Endothelial cell (in vitro differentiated cells): ENCODE data around the gene LIN28B. TPM values are rescaled to one million over a fixed set of nuclear protein-coding genes. Genes with fewer than 3 reads are reported as not detected.

Experiments used
- DNase-seq: peaks from one replicate; pipeline ENCODE4 v3.0.0; 2021; ENCODE audit warnings: low spot score
- H3K27ac Mint-ChIP-seq: one replicate; pipeline ENCODE4 v1.8.0; 2021; ENCODE audit warnings: mixed read lengths, inconsistent platforms; ENCODE audit not compliant: unreplicated experiment
- H3K27me3 Mint-ChIP-seq: one replicate; pipeline ENCODE4 v1.8.0; 2021; ENCODE audit warnings: mild to moderate bottlenecking, moderate library complexity, mixed read lengths, inconsistent platforms; ENCODE audit not compliant: unreplicated experiment
- H3K36me3 Mint-ChIP-seq: one replicate; pipeline ENCODE4 v1.8.0; 2021; ENCODE audit warnings: mild to moderate bottlenecking, low read depth, mixed read lengths, inconsistent platforms; ENCODE audit not compliant: unreplicated experiment
- H3K4me1 Mint-ChIP-seq: one replicate; pipeline ENCODE4 v1.8.0; 2021; ENCODE audit warnings: mild to moderate bottlenecking, mixed read lengths, inconsistent platforms; ENCODE audit not compliant: unreplicated experiment
- H3K4me3 Mint-ChIP-seq: one replicate; pipeline ENCODE4 v1.8.0; 2021; ENCODE audit warnings: mild to moderate bottlenecking, mixed read lengths, inconsistent platforms; ENCODE audit not compliant: unreplicated experiment
- H3K9me3 Mint-ChIP-seq: one replicate; pipeline ENCODE4 v1.8.0; 2021; ENCODE audit warnings: mixed read lengths, inconsistent platforms; ENCODE audit not compliant: unreplicated experiment
- total RNA-seq: library from RNA; stranded (reverse); fragmentation: NEBNext Ultra II Directional; extraction: Animal tissue kit (Norgen Biotek cat#: 25700); gene quantifications from one replicate; pipeline ENCODE4 v1.2.1, GENCODE V29; 2021; ENCODE audit not compliant: unreplicated experiment
- TF ChIP-seq, protein P1 (sequence below): fragments of 200-600 bp; sonication (generic); IDR thresholded peaks from one replicate; pipeline ENCODE4 v1.5.0; 2021; ENCODE audit warnings: antibody characterized with exemption; ENCODE audit not compliant: unreplicated experiment

The LIN28B gene
- total RNA-seq, 1 donor from 2014 or later = 36.9 TPM

DNA sequence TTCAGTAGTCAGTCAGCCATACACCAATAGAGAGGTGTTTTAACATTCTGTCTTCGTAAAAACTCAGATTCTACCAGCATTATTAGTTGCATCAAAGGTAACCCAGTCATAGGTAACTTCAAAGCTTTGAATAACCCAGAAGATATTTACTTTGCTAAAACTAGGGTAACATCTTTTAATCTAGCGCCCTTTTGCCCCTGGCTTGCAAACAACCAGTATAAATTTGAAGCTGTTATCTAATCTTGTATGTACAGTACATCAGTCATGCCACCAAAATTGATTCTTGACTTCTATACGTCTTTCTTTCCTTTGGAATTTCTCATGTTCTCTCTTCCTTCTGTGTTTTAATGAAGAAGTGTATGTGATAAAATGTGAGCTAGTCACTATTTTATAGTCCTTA, 109.3 kb downstream of the LIN28B start:
- no peaks in the 10 kb centered on the region for H3K9me3 Mint-ChIP-seq
- H3K36me3 Mint-ChIP-seq = no peaks in the 10 kb centered on the region
- H3K27me3 Mint-ChIP-seq = no peaks in the 10 kb centered on the region
- no peak overlapping the region for H3K27ac Mint-ChIP-seq
- TF ChIP-seq, protein P1, sequence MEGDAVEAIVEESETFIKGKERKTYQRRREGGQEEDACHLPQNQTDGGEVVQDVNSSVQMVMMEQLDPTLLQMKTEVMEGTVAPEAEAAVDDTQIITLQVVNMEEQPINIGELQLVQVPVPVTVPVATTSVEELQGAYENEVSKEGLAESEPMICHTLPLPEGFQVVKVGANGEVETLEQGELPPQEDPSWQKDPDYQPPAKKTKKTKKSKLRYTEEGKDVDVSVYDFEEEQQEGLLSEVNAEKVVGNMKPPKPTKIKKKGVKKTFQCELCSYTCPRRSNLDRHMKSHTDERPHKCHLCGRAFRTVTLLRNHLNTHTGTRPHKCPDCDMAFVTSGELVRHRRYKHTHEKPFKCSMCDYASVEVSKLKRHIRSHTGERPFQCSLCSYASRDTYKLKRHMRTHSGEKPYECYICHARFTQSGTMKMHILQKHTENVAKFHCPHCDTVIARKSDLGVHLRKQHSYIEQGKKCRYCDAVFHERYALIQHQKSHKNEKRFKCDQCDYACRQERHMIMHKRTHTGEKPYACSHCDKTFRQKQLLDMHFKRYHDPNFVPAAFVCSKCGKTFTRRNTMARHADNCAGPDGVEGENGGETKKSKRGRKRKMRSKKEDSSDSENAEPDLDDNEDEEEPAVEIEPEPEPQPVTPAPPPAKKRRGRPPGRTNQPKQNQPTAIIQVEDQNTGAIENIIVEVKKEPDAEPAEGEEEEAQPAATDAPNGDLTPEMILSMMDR = no peak
- peaks cover 2% of the 10 kb centered on the region for H3K4me1 Mint-ChIP-seq
- no peak for DNase-seq
- no peak overlapping the region for H3K4me3 Mint-ChIP-seq

- Mint-ChIP-seq H3K36me3 (no peaks in the 10 kb centered on the region), H3K9me3 (no peaks in the 10 kb centered on the region), H3K27ac (no peak overlapping the region), H3K4me3 (no peak overlapping the region), H3K27me3 (no peaks in the 10 kb centered on the region), H3K4me1 (peaks cover 2% of the 10 kb centered on the region)
- TF ChIP-seq, protein P1 = no peak
- no peak for DNase-seq
Observed at GRCh38 chr6:105066836-105067235, 109.9 kb downstream of the LIN28B start.

DNA sequence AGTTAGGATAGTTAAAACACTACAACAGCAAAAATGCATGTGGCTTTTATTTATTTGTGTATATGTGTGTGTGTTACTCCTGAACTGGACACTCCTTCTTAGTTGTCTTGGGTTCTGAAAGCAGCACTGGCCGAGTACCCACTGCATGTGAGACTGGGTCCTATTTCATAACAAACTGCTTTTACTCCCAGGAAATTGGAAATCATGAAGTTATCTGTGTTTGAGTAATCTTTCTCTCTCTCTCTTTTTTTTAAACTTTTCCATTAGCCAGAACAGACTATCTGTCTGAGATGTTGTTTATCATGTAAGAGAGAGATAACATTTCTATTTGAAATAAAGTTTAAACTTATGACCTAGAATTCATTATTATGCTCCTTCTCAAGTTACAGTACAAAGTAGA, 110.4 kb downstream of the LIN28B start:
- no peaks in the 10 kb centered on the region for H3K9me3 Mint-ChIP-seq
- DNase-seq = no peak
- no peak overlapping the region for H3K4me3 Mint-ChIP-seq
- H3K4me1 Mint-ChIP-seq = peaks cover 2% of the 10 kb centered on the region
- no peaks in the 10 kb centered on the region for H3K36me3 Mint-ChIP-seq
- H3K27me3 Mint-ChIP-seq = no peaks in the 10 kb centered on the region
- TF ChIP-seq, protein P1 = no peak
- H3K27ac Mint-ChIP-seq = no peak overlapping the region

DNA sequence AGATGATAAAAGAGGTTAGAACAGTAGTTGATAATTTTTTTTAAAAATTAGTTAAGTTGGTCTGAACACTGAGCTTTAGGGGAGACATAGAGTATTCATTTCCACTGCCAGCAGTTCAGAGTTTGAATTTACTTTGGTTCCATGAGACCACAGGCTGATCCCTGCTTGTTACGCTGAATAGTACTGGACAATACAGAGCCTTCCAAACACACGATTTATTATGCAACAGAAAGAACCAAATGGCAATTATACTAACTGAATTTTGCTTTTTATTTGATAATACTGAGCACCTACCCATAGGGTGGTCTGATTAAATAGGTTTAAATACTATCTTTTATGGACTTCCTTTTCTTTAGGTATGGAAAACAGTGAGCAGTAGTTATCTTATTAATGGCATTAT, 111.5 kb downstream of the LIN28B start:
- TF ChIP-seq, protein P1 = no peak
- H3K4me3 Mint-ChIP-seq = no peak overlapping the region
- H3K27ac Mint-ChIP-seq = no peak overlapping the region
- no peak for DNase-seq
- H3K27me3 Mint-ChIP-seq = no peaks in the 10 kb centered on the region
- peaks cover 2% of the 10 kb centered on the region for H3K4me1 Mint-ChIP-seq
- H3K36me3 Mint-ChIP-seq = no peaks in the 10 kb centered on the region
- no peaks in the 10 kb centered on the region for H3K9me3 Mint-ChIP-seq

GRCh38 chr6:105069821-105070445, 113.0 kb downstream of the LIN28B start:
- Mint-ChIP-seq H3K9me3 (no peaks in the 10 kb centered on the region), H3K4me3 (no peak overlapping the region), H3K36me3 (no peaks in the 10 kb centered on the region), H3K4me1 (peaks cover 2% of the 10 kb centered on the region), H3K27ac (no peak overlapping the region), H3K27me3 (no peaks in the 10 kb centered on the region)
- TF ChIP-seq, protein P1 = no peak
- DNase-seq = no peak
